ENCODE results near the gene PPP3CA. TPM values are rescaled to one million over a fixed set of nuclear protein-coding genes. Genes with fewer than 3 reads are reported as not detected.

Gene PPP3CA
- total RNA-seq, 1 donor from 2014 or later = 38.4 TPM

DNA sequence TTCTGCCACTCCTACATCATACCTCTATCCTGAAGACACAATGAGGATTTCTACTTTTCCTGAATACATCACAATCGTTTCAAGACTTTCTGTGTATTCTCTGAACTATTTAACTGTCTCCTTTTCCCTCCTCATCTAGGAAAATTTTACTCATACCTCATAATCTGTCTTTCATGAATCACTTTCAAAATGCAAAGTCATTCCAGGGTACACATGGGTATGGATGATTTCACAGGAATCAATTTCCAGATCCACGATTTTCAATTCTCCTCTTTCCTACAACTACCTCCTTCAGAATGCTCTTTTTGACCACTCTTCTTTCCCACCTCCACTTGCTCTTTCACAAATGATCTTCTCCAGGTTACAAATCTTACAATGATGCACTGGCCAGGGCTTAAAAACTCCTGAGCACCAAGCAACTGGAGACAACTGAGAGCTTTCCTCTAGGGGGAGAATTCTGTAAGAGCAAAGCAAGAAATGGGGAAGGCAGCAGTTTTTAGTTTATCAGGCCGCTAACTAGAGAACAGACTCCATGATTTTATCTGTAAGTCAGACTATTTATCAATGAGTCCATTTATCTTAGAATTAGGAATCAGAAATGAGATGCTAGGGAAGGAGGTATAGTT lies 116.4 kb downstream of the PPP3CA start:
- no peaks in the 10 kb centered on the region for H3K36me3 ChIP-seq
- H3K9ac ChIP-seq = no peak overlapping the region
- TF ChIP-seq, protein P1, sequence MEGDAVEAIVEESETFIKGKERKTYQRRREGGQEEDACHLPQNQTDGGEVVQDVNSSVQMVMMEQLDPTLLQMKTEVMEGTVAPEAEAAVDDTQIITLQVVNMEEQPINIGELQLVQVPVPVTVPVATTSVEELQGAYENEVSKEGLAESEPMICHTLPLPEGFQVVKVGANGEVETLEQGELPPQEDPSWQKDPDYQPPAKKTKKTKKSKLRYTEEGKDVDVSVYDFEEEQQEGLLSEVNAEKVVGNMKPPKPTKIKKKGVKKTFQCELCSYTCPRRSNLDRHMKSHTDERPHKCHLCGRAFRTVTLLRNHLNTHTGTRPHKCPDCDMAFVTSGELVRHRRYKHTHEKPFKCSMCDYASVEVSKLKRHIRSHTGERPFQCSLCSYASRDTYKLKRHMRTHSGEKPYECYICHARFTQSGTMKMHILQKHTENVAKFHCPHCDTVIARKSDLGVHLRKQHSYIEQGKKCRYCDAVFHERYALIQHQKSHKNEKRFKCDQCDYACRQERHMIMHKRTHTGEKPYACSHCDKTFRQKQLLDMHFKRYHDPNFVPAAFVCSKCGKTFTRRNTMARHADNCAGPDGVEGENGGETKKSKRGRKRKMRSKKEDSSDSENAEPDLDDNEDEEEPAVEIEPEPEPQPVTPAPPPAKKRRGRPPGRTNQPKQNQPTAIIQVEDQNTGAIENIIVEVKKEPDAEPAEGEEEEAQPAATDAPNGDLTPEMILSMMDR (IDR thresholded peaks at IDR 0.05) = peak; percentile 29
- no peak for TF ChIP-seq EZH2 (IDR thresholded peaks at IDR 0.05)
- H2AFZ ChIP-seq (replicated peaks) = no peak overlapping the region
- Mint-ChIP-seq H3K9me3 (no peaks in the 10 kb centered on the region), H3K27ac (no peak overlapping the region), H3K27me3 (ENCODE audit: insufficient read depth, low read depth) (no peaks in the 10 kb centered on the region), H3K4me3 (no peak overlapping the region), H3K4me1 (no peaks in the 10 kb centered on the region), H3K36me3 (no peaks in the 10 kb centered on the region)
- no peak overlapping the region for H3K4me3 ChIP-seq
- peaks cover 46% of the 10 kb centered on the region for H3K79me2 ChIP-seq (ENCODE audit: low read depth)
- H3K4me2 ChIP-seq = no peak overlapping the region
- H3K9me3 ChIP-seq (ENCODE audit: low read depth) = no peaks in the 10 kb centered on the region
- no peaks in the 10 kb centered on the region for H3F3A ChIP-seq (ENCODE audit: low read depth)
- DNase-seq (ENCODE audit: low spot score) = peak; percentile 7
- H3K27me3 ChIP-seq = no peaks in the 10 kb centered on the region
- H3K4me1 ChIP-seq = no peaks in the 10 kb centered on the region
- H4K20me1 ChIP-seq (ENCODE audit: low read depth) = peaks cover 13% of the 10 kb centered on the region
- H3K27ac ChIP-seq = no peak overlapping the region

DNA sequence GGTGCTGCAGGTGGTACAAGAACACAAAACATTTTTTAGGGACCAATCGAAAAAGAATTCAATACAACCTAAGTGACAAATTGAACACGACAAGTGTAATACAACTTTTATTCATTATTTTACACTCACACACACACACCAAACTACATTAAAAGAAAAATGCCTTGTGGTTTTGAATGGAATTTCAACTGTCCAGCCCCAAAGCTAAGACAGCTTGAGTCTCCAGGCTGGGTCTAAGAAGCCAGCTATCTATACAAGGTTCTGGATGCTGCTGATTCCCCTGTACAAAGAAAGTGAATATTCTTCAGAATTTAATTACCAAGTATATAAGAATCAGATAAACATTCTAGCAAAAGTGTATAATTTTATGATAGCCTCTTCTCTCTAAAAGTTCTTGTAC lies 118.2 kb downstream of the PPP3CA start:
- H3K79me2 ChIP-seq (ENCODE audit: low read depth) = peaks cover 33% of the 10 kb centered on the region

DNA sequence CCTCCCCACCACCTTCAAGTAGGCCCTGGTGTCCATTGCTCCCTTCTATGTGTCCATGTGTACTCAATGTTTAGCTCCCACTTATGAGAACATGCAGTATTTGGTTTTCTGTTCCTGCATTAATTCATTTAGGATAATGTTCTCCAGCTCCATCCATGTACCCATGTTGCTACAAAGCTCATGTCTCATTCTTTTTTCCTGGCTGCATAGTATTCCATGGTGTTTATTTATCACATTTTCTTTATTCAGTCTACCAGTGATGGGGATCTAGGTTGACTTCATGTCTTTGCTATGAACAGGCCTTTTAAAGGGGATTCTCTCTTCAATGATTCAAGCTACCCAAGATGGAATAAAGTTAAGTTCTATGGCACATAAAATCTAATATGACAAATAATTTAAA lies 119.6 kb downstream of the PPP3CA start:
- H3K27ac Mint-ChIP-seq = no peak overlapping the region
- H3K9me3 ChIP-seq (ENCODE audit: low read depth) = no peaks in the 10 kb centered on the region
- H3K4me3 ChIP-seq = no peak overlapping the region
- no peak overlapping the region for H3K9ac ChIP-seq
- H3K36me3 Mint-ChIP-seq = no peaks in the 10 kb centered on the region
- no peak overlapping the region for H3K4me2 ChIP-seq
- H3K27me3 ChIP-seq = no peaks in the 10 kb centered on the region
- peaks cover 27% of the 10 kb centered on the region for H3K79me2 ChIP-seq (ENCODE audit: low read depth)
- no peaks in the 10 kb centered on the region for H3K9me3 Mint-ChIP-seq
- H4K20me1 ChIP-seq (ENCODE audit: low read depth) = peaks cover 13% of the 10 kb centered on the region
- H3K4me1 ChIP-seq = no peaks in the 10 kb centered on the region
- H3F3A ChIP-seq (ENCODE audit: low read depth) = no peaks in the 10 kb centered on the region
- no peak for DNase-seq (ENCODE audit: low spot score)
- no peak overlapping the region for H3K27ac ChIP-seq
- no peaks in the 10 kb centered on the region for H3K4me1 Mint-ChIP-seq
- H3K4me3 Mint-ChIP-seq = no peak overlapping the region
- no peak overlapping the region for H2AFZ ChIP-seq (replicated peaks)
- TF ChIP-seq EZH2 (IDR thresholded peaks at IDR 0.05) (no peak), EZH2phosphoT487 (IDR thresholded peaks at IDR 0.05) (no peak)
- TF ChIP-seq, protein P1 (IDR thresholded peaks at IDR 0.05) = no peak
- H3K36me3 ChIP-seq = no peaks in the 10 kb centered on the region
- H3K27me3 Mint-ChIP-seq (ENCODE audit: insufficient read depth, low read depth) = no peaks in the 10 kb centered on the region

More for the DNA sequence above, 118.2 kb downstream of the PPP3CA start:
- Mint-ChIP-seq H3K27ac (no peak overlapping the region), H3K4me1 (no peaks in the 10 kb centered on the region), H3K9me3 (no peaks in the 10 kb centered on the region), H3K4me3 (no peak overlapping the region), H3K27me3 (ENCODE audit: insufficient read depth, low read depth) (no peaks in the 10 kb centered on the region), H3K36me3 (no peaks in the 10 kb centered on the region)
- no peak for TF ChIP-seq EZH2 (IDR thresholded peaks at IDR 0.05)
- TF ChIP-seq, protein P1 (IDR thresholded peaks at IDR 0.05) = no peak
- no peak for TF ChIP-seq EZH2phosphoT487 (IDR thresholded peaks at IDR 0.05)
- H3K4me3 ChIP-seq = no peak overlapping the region
- H3K36me3 ChIP-seq = no peaks in the 10 kb centered on the region
- H2AFZ ChIP-seq (replicated peaks) = no peak overlapping the region
- H3K27me3 ChIP-seq = no peaks in the 10 kb centered on the region
- no peak overlapping the region for H3K4me2 ChIP-seq
- H4K20me1 ChIP-seq (ENCODE audit: low read depth) = peaks cover 13% of the 10 kb centered on the region
- H3K27ac ChIP-seq = no peak overlapping the region
- H3K9me3 ChIP-seq (ENCODE audit: low read depth) = no peaks in the 10 kb centered on the region
- H3F3A ChIP-seq (ENCODE audit: low read depth) = no peaks in the 10 kb centered on the region
- DNase-seq (ENCODE audit: low spot score) = no peak
- H3K9ac ChIP-seq = no peak overlapping the region
- H3K4me1 ChIP-seq = no peaks in the 10 kb centered on the region

Measured in neural progenitor cell (in vitro differentiated cells).